HepG2 (cell line): Measurements from ENCODE around the gene KATNB1. TPM values are rescaled to one million over a fixed set of nuclear protein-coding genes. Genes with fewer than 3 reads are reported as not detected.
A peak's percentile ranks its signal among the peaks of the same experiment; 100 is the strongest.

ENCODE experiments used
- CENPT ChIP-seq: sonication (generic); formaldehyde crosslinking; IDR thresholded peaks from 2 replicates; pipeline ENCODE4 v1.8.0; 2022; ENCODE audit warnings: low read depth, mild to moderate bottlenecking, moderate library complexity, missing genetic modification reagents
- FOSL2 ChIP-seq: sonication (generic); formaldehyde crosslinking; IDR thresholded peaks from 2 replicates; pipeline ENCODE4 v1.4.0; 2020; ENCODE audit warnings: missing genetic modification reagents
- GFI1 ChIP-seq: sonication (generic); formaldehyde crosslinking; IDR thresholded peaks from 2 replicates; pipeline ENCODE4 v1.5.0; 2020; ENCODE audit warnings: missing genetic modification reagents, mild to moderate bottlenecking, borderline replicate concordance
- ISL2 ChIP-seq: sonication (generic); formaldehyde crosslinking; IDR thresholded peaks from 2 replicates; pipeline ENCODE4 v1.5.0; 2020; ENCODE audit warnings: missing genetic modification reagents
- NR1H2 ChIP-seq: sonication (generic); formaldehyde crosslinking; IDR thresholded peaks from 2 replicates; pipeline ENCODE4 v1.8.1; 2022; ENCODE audit warnings: low read depth, missing genetic modification reagents, borderline replicate concordance
- ZNF17 ChIP-seq: sonication (generic); formaldehyde crosslinking; IDR thresholded peaks from 2 replicates; pipeline ENCODE4 v1.5.0; 2020; ENCODE audit warnings: mild to moderate bottlenecking, missing genetic modification reagents
- ZNF558 ChIP-seq: sonication (generic); formaldehyde crosslinking; IDR thresholded peaks from 2 replicates; pipeline ENCODE4 v1.9.0; 2022; ENCODE audit warnings: mild to moderate bottlenecking, missing genetic modification reagents, borderline replicate concordance
- ZNF674 ChIP-seq: sonication (generic); formaldehyde crosslinking; IDR thresholded peaks from 2 replicates; pipeline ENCODE4 v1.5.0; 2020; ENCODE audit warnings: low read depth, mild to moderate bottlenecking, missing genetic modification reagents
- ZNF737 ChIP-seq: sonication (generic); formaldehyde crosslinking; IDR thresholded peaks from 2 replicates; pipeline ENCODE4 v1.5.0; 2020; ENCODE audit warnings: missing genetic modification reagents, mild to moderate bottlenecking, borderline replicate concordance
- ZNF775 ChIP-seq: sonication (generic); formaldehyde crosslinking; IDR thresholded peaks from 2 replicates; pipeline ENCODE4 v1.4.0; 2020; ENCODE audit warnings: missing genetic modification reagents, mild to moderate bottlenecking, moderate library complexity, borderline replicate concordance
- polyA plus RNA-seq, 8 experiments: library from polyadenylated mRNA; depleted of rRNA in 3 of 8; stranded (reverse) in 7 of 8; unstranded in 1 of 8; fragments of >200 nt; fragmentation: Illumina TruSeq in 4 of 8; extraction: Trizol in 4 of 8; gene quantifications; 2 replicates each; pipeline versions ENCODE4 v1.2.1 to v1.2.3, GENCODE V29; 2011 to 2016; ENCODE audit warnings: low read depth in 4 of 8, missing spikeins in 1 of 8, mixed read lengths in 1 of 8; ENCODE audit not compliant: insufficient read depth in 1 of 8
- total RNA-seq, 5 experiments: library from RNA; depleted of rRNA; stranded (reverse); fragments of >200 nt; fragmentation: Illumina TruSeq; extraction: Trizol; gene quantifications; 2 replicates each; pipeline ENCODE4 v1.2.3, GENCODE V29; 2016; ENCODE audit warnings: low read depth in 1 of 5
- TF ChIP-seq, protein P1 (sequence below): sonication (generic); formaldehyde crosslinking; IDR thresholded peaks from 2 replicates; pipeline ENCODE4 v1.5.1; 2020; ENCODE audit warnings: mild to moderate bottlenecking, missing genetic modification reagents, moderate library complexity
- TF ChIP-seq, protein P2 (sequence below): fragments of 450-650 bp; IDR thresholded peaks from 2 replicates; pipeline ENCODE4 v1.6.1; 2017; ENCODE audit warnings: mild to moderate bottlenecking
- TF ChIP-seq, protein P3 (sequence below): sonication (generic); formaldehyde crosslinking; IDR thresholded peaks from 2 replicates; pipeline ENCODE4 v1.4.0; 2020; ENCODE audit warnings: missing genetic modification reagents, mild to moderate bottlenecking, borderline replicate concordance
- TF ChIP-seq, protein P4 (sequence below): sonication (generic); formaldehyde crosslinking; IDR thresholded peaks from 2 replicates; pipeline ENCODE4 v1.5.1; 2020; ENCODE audit warnings: mild to moderate bottlenecking, missing genetic modification reagents, borderline replicate concordance

The KATNB1 gene
- total and polyA plus RNA-seq, 2 of the 13 experiments (the other 11 are each of a cell fraction or from before 2014, with no cell fraction given) = 31.5 to 43.5 TPM

DNA sequence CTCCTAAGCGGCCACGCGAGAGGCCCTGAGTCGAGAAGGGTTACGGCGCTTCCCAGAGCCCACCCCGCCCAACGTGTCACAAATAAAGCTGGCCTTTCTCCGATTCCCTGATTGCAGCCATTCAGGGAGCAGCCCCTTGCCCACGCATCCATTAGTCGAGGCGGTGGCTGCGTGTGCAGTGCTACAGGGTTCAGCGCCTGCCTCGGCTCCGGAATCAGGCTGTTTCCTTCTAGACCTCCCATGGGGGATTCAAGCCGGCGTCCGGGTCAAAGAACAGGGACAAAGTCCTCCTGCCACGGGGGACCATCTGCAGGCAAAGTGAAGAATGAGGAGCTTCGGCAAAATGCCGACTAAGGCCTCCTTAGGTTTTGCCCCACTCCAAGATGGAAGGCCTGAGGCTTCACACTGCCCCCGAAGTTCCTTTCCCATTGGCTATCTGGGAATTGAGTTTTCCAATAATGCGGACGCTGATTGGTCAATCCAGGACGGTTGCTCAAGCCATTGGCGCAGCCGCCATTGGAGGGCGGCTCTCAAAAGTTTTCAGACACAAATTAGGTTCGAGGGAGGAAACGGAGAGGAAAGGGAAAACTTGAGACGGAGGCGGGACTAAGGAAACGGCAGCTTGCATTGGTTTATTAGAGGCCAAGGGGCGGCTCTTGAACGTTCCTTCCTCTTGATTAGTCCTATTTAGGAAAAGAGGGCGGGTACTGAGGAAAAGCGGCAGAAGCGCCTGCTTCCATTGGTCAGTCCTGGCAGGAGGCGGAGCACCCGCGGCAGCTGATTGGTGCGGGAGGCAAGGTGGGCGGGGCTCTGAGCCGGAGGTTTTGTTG lies 430 bp upstream of the KATNB1 start (continued):
- TF ChIP-seq, protein P1, sequence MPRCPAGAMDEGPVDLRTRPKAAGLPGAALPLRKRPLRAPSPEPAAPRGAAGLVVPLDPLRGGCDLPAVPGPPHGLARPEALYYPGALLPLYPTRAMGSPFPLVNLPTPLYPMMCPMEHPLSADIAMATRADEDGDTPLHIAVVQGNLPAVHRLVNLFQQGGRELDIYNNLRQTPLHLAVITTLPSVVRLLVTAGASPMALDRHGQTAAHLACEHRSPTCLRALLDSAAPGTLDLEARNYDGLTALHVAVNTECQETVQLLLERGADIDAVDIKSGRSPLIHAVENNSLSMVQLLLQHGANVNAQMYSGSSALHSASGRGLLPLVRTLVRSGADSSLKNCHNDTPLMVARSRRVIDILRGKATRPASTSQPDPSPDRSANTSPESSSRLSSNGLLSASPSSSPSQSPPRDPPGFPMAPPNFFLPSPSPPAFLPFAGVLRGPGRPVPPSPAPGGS (CRISPR knock-in tag) = peak; percentile 64; the same call in 1 of the 2 replicates
- TF ChIP-seq, protein P2, sequence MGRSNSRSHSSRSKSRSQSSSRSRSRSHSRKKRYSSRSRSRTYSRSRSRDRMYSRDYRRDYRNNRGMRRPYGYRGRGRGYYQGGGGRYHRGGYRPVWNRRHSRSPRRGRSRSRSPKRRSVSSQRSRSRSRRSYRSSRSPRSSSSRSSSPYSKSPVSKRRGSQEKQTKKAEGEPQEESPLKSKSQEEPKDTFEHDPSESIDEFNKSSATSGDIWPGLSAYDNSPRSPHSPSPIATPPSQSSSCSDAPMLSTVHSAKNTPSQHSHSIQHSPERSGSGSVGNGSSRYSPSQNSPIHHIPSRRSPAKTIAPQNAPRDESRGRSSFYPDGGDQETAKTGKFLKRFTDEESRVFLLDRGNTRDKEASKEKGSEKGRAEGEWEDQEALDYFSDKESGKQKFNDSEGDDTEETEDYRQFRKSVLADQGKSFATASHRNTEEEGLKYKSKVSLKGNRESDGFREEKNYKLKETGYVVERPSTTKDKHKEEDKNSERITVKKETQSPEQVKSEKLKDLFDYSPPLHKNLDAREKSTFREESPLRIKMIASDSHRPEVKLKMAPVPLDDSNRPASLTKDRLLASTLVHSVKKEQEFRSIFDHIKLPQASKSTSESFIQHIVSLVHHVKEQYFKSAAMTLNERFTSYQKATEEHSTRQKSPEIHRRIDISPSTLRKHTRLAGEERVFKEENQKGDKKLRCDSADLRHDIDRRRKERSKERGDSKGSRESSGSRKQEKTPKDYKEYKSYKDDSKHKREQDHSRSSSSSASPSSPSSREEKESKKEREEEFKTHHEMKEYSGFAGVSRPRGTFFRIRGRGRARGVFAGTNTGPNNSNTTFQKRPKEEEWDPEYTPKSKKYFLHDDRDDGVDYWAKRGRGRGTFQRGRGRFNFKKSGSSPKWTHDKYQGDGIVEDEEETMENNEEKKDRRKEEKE = no peak
- TF ChIP-seq ZNF558 (CRISPR knock-in tag) (no peak; the same call in 1 of the 2 replicates), CENPT (CRISPR knock-in tag) (no peak), GFI1 (CRISPR knock-in tag) (peak; percentile 44; the same call in 1 of the 2 replicates), ZNF775 (no peak), ZNF737 (no peak), ISL2 (CRISPR knock-in tag) (peak; percentile 57; the same call in 1 of the 2 replicates), ZNF674 (CRISPR knock-in tag) (no peak), FOSL2 (CRISPR knock-in tag) (peak; percentile 19; the same call in 1 of the 2 replicates), ZNF17 (CRISPR knock-in tag) (no peak; the same call in 1 of the 2 replicates), NR1H2 (CRISPR knock-in tag) (no peak; the same call in 1 of the 2 replicates)
- TF ChIP-seq, protein P3, sequence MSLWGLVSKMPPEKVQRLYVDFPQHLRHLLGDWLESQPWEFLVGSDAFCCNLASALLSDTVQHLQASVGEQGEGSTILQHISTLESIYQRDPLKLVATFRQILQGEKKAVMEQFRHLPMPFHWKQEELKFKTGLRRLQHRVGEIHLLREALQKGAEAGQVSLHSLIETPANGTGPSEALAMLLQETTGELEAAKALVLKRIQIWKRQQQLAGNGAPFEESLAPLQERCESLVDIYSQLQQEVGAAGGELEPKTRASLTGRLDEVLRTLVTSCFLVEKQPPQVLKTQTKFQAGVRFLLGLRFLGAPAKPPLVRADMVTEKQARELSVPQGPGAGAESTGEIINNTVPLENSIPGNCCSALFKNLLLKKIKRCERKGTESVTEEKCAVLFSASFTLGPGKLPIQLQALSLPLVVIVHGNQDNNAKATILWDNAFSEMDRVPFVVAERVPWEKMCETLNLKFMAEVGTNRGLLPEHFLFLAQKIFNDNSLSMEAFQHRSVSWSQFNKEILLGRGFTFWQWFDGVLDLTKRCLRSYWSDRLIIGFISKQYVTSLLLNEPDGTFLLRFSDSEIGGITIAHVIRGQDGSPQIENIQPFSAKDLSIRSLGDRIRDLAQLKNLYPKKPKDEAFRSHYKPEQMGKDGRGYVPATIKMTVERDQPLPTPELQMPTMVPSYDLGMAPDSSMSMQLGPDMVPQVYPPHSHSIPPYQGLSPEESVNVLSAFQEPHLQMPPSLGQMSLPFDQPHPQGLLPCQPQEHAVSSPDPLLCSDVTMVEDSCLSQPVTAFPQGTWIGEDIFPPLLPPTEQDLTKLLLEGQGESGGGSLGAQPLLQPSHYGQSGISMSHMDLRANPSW (CRISPR knock-in tag) = peak; percentile 86; the same call in 1 of the 2 replicates
- TF ChIP-seq, protein P4, sequence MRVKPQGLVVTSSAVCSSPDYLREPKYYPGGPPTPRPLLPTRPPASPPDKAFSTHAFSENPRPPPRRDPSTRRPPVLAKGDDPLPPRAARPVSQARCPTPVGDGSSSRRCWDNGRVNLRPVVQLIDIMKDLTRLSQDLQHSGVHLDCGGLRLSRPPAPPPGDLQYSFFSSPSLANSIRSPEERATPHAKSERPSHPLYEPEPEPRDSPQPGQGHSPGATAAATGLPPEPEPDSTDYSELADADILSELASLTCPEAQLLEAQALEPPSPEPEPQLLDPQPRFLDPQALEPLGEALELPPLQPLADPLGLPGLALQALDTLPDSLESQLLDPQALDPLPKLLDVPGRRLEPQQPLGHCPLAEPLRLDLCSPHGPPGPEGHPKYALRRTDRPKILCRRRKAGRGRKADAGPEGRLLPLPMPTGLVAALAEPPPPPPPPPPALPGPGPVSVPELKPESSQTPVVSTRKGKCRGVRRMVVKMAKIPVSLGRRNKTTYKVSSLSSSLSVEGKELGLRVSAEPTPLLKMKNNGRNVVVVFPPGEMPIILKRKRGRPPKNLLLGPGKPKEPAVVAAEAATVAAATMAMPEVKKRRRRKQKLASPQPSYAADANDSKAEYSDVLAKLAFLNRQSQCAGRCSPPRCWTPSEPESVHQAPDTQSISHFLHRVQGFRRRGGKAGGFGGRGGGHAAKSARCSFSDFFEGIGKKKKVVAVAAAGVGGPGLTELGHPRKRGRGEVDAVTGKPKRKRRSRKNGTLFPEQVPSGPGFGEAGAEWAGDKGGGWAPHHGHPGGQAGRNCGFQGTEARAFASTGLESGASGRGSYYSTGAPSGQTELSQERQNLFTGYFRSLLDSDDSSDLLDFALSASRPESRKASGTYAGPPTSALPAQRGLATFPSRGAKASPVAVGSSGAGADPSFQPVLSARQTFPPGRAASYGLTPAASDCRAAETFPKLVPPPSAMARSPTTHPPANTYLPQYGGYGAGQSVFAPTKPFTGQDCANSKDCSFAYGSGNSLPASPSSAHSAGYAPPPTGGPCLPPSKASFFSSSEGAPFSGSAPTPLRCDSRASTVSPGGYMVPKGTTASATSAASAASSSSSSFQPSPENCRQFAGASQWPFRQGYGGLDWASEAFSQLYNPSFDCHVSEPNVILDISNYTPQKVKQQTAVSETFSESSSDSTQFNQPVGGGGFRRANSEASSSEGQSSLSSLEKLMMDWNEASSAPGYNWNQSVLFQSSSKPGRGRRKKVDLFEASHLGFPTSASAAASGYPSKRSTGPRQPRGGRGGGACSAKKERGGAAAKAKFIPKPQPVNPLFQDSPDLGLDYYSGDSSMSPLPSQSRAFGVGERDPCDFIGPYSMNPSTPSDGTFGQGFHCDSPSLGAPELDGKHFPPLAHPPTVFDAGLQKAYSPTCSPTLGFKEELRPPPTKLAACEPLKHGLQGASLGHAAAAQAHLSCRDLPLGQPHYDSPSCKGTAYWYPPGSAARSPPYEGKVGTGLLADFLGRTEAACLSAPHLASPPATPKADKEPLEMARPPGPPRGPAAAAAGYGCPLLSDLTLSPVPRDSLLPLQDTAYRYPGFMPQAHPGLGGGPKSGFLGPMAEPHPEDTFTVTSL (CRISPR knock-in tag) = peak; percentile 54; the same call in 1 of the 2 replicates
